NCI-H2227 (cell line): ENCODE measurements around the gene CYTL1.
"Not testable (repeated sequence)": the region's sequence is repeated elsewhere in the genome, so short reads cannot be mapped to it uniquely, and the experiment has no call there.

Experiments
- DNase-seq: peaks from one replicate; lab custom pipeline; 2025; ENCODE audit not compliant: unreplicated experiment; lab: John Stamatoyannopoulos, UW

The CYTL1 gene

GRCh38 chr4:5034206-5034605 lies 14.9 kb upstream of the CYTL1 start:
- DNase-seq = no peak

- DNase-seq = no peak
Observed at GRCh38 chr4:5033281-5033841, 14.1 kb upstream of the CYTL1 start.

GRCh38 chr4:5032813-5033212 lies 13.6 kb upstream of the CYTL1 start:
- no peak for DNase-seq

GRCh38 chr4:5030927-5031326 lies 11.7 kb upstream of the CYTL1 start:
- DNase-seq = no peak

- DNase-seq = no peak
Observed at GRCh38 chr4:5030221-5030620, 11.0 kb upstream of the CYTL1 start.

GRCh38 chr4:5029447-5029846 lies 10.2 kb upstream of the CYTL1 start:
- DNase-seq = no peak

- DNase-seq = no peak
Observed at GRCh38 chr4:5028480-5028879, 9.2 kb upstream of the CYTL1 start.

GRCh38 chr4:5027346-5027745 lies 8.1 kb upstream of the CYTL1 start:
- DNase-seq = no peak

GRCh38 chr4:5026371-5026770 lies 7.1 kb upstream of the CYTL1 start:
- DNase-seq = no peak

GRCh38 chr4:5024673-5025072 lies 5.4 kb upstream of the CYTL1 start:
- DNase-seq = no peak

- no peak for DNase-seq
Observed at GRCh38 chr4:5021546-5021945, 2.3 kb upstream of the CYTL1 start.

- no peak for DNase-seq
Observed at GRCh38 chr4:5020341-5020740, 1.1 kb upstream of the CYTL1 start.

GRCh38 chr4:5019796-5020195 lies 538 bp upstream of the CYTL1 start:
- DNase-seq = no peak

- no peak for DNase-seq
Observed at GRCh38 chr4:5018603-5019002, 655 bp downstream of the CYTL1 start.

GRCh38 chr4:5018096-5018495 lies 1.2 kb downstream of the CYTL1 start:
- no peak for DNase-seq

GRCh38 chr4:5014007-5014682 lies 5.1 kb downstream of the CYTL1 start:
- no peak for DNase-seq

GRCh38 chr4:5012958-5013357 lies 6.3 kb downstream of the CYTL1 start:
- peak; percentile 11 for DNase-seq

GRCh38 chr4:5012244-5012898 lies 6.9 kb downstream of the CYTL1 start:
- DNase-seq = no peak

- DNase-seq = no peak
Observed at GRCh38 chr4:5010984-5011383, 8.3 kb downstream of the CYTL1 start.

- no peak for DNase-seq
Observed at GRCh38 chr4:5009796-5010195, 9.5 kb downstream of the CYTL1 start.

GRCh38 chr4:5006932-5007331 lies 12.3 kb downstream of the CYTL1 start:
- DNase-seq = not testable (repeated sequence)

GRCh38 chr4:5004496-5004895 lies 14.8 kb downstream of the CYTL1 start:
- DNase-seq = no peak

GRCh38 chr4:5003918-5004317 lies 15.3 kb downstream of the CYTL1 start:
- DNase-seq = no peak
